ENCODE results near the gene GOLGA8T.
"Not testable (repeated sequence)": the region's sequence is repeated elsewhere in the genome, so short reads cannot be mapped to it uniquely, and the experiment has no call there.

The GOLGA8T gene

GRCh38 chr15:30191143-30191542 lies 56.3 kb downstream of the GOLGA8T start:
- DNase-seq (ENCODE audit: low read depth in 2 of 2): not testable (repeated sequence)

GRCh38 chr15:30191639-30192038 lies 56.8 kb downstream of the GOLGA8T start:
- DNase-seq (ENCODE audit: low read depth in 2 of 2): not testable (repeated sequence)

DNA sequence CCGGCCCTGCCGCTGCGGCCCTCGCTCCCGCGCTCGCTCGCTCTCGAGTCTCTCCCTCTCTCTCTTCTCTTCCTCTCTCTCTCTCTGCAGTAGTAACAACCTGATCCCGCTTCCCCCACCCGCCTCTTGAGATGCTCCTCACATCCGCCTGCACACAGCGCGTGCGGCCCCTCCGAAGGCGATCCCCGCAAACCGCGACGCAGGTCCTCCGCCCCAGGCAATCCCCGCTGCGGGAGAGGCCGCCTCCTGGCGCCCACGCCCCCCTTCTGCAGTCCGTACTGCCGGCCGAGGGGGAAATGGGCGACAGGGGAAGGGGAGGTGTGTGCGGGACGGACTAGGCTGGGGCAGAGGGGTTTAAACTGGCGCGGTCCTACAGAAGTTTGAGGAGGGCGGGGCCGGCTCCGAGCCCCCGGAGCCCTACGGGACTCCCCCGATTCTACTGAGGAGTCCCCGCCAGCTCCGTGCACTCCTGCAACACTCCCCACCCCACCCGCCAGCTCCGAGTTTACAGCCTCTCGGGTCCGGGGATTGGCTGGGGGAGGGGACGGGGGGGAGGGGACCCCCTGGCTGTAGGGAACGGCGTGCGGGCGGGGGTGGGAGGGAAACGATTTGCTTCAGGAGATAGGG lies 57.4 kb downstream of the GOLGA8T start:
- not testable (repeated sequence) for DNase-seq (ENCODE audit: low read depth in 2 of 2)

DNA sequence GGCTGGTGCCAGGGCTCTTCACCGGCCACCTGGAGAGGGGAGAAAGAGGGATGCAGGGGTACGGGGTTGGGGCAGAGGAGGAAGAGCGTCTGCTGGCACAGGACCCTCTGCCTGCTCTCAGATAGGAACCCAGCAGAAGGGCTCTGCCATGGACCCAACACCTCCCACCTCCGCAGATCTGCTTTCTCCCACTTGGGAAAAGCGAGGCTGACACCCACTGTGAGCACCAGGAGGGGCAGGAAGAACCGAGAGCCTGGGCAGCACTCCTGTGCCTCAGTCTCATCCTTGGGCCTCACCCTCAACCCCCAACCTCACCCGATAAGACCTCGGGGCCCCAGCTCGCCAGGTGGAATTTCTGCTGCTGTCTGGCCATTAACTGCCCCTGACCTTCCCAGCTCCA lies 58.0 kb downstream of the GOLGA8T start:
- not testable (repeated sequence) for DNase-seq (ENCODE audit: low read depth in 2 of 2)
